MM.1S (cell line): Measurements from ENCODE around the gene PIGN.

Experiments used
- DNase-seq: peaks from one replicate; pipeline ENCODE4 v3.0.0-alpha.2; 2015
- H2AFZ ChIP-seq: fragments of 300-600 bp; sonication (generic); 2 replicates; pipeline ENCODE4 v1.6.0; 2016; ENCODE audit warnings: antibody characterized with exemption, low read length
- H3F3A ChIP-seq: fragments of 300-600 bp; sonication (generic); 2 replicates; pipeline ENCODE4 v1.6.1; 2016; ENCODE audit warnings: mild to moderate bottlenecking, antibody characterized with exemption, low read length, moderate library complexity, mixed read lengths; ENCODE audit not compliant: insufficient read depth
- H3K27ac ChIP-seq: fragments of 300-600 bp; sonication (generic); 2 replicates; pipeline ENCODE4 v1.5.1; 2016; ENCODE audit warnings: mild to moderate bottlenecking, low read length
- H3K27me3 ChIP-seq: fragments of 300-600 bp; sonication (generic); replicated peaks from 2 replicates; pipeline ENCODE4 v1.6.0; 2016; ENCODE audit warnings: low read length; ENCODE audit not compliant: insufficient read depth
- H3K36me3 ChIP-seq: fragments of 300-600 bp; sonication (generic); replicated peaks from 2 replicates; pipeline ENCODE4 v1.6.1; 2016; ENCODE audit warnings: mild to moderate bottlenecking, low read length, mixed read lengths; ENCODE audit not compliant: insufficient read depth
- H3K4me1 ChIP-seq: fragments of 300-600 bp; sonication (generic); 2 replicates; pipeline ENCODE4 v1.6.1; 2016; ENCODE audit warnings: low read length, mixed read lengths
- H3K4me2 ChIP-seq: fragments of 300-600 bp; sonication (generic); 2 replicates; pipeline ENCODE4 v1.6.0; 2016; ENCODE audit warnings: low read depth, low read length
- H3K4me3 ChIP-seq: fragments of 300-600 bp; sonication (generic); 2 replicates; pipeline ENCODE4 v1.5.1; 2016; ENCODE audit warnings: low read length, mixed read lengths
- H3K79me2 ChIP-seq: fragments of 300-600 bp; sonication (generic); 2 replicates; pipeline ENCODE4 v1.6.1; 2016; ENCODE audit warnings: mixed run types, low read length, mixed read lengths
- H3K9ac ChIP-seq: fragments of 300-600 bp; sonication (generic); 2 replicates; pipeline ENCODE4 v1.6.1; 2016; ENCODE audit warnings: low read length, mixed read lengths
- H3K9me2 ChIP-seq: fragments of 300-600 bp; sonication (generic); replicated peaks from 2 replicates; pipeline ENCODE4 v1.6.1; 2016; ENCODE audit warnings: mild to moderate bottlenecking, low read length, mixed read lengths; ENCODE audit not compliant: insufficient read depth
- H3K9me3 ChIP-seq: fragments of 300-600 bp; sonication (generic); replicated peaks from 2 replicates; pipeline ENCODE4 v1.6.1; 2016; ENCODE audit warnings: mild to moderate bottlenecking, low read length, mixed read lengths; ENCODE audit not compliant: insufficient read depth
- H4K20me1 ChIP-seq: fragments of 300-600 bp; sonication (generic); 2 replicates; pipeline ENCODE4 v1.6.1; 2016; ENCODE audit warnings: mild to moderate bottlenecking, low read length, moderate library complexity, mixed read lengths; ENCODE audit not compliant: insufficient read depth
- CTCF ChIP-seq: fragments of 300-600 bp; sonication (generic); IDR thresholded peaks from 2 replicates; pipeline ENCODE4 v1.5.1; 2016; ENCODE audit warnings: antibody characterized with exemption, low read length, mixed read lengths
- EZH2 ChIP-seq: fragments of 300-600 bp; sonication (generic); optimal IDR thresholded peaks from 2 replicates; pipeline ENCODE3; 2017; ENCODE audit warnings: low read depth, mild to moderate bottlenecking, antibody characterized with exemption, low read length, mixed read lengths
- EZH2phosphoT487 ChIP-seq: fragments of 300-600 bp; sonication (generic); IDR thresholded peaks from 2 replicates; pipeline ENCODE4 v1.6.1; 2018; ENCODE audit warnings: antibody characterized with exemption, low read length

The PIGN gene

GRCh38 chr18:62018034-62018758 lies 168.7 kb downstream of the PIGN start:
- H3K4me2 ChIP-seq: no peak overlapping the region
- H3K9ac ChIP-seq: no peak overlapping the region
- no peak overlapping the region for H3K27ac ChIP-seq
- H3K9me2 ChIP-seq: no peaks in the 10 kb centered on the region
- H2AFZ ChIP-seq: no peak overlapping the region
- H3K4me1 ChIP-seq: no peaks in the 10 kb centered on the region
- no peaks in the 10 kb centered on the region for H3K9me3 ChIP-seq
- TF ChIP-seq EZH2phosphoT487 (no peak), EZH2 (no peak), CTCF (no peak)
- H3F3A ChIP-seq: no peaks in the 10 kb centered on the region
- no peaks in the 10 kb centered on the region for H4K20me1 ChIP-seq
- H3K27me3 ChIP-seq: no peaks in the 10 kb centered on the region
- no peaks in the 10 kb centered on the region for H3K36me3 ChIP-seq
- no peak for DNase-seq
- no peaks in the 10 kb centered on the region for H3K79me2 ChIP-seq
- no peak overlapping the region for H3K4me3 ChIP-seq

GRCh38 chr18:62017618-62018017 lies 169.2 kb downstream of the PIGN start:
- Histone ChIP-seq H4K20me1 (no peaks in the 10 kb centered on the region), H3K36me3 (no peaks in the 10 kb centered on the region), H3K9ac (no peak overlapping the region), H3K4me3 (no peak overlapping the region), H3K9me3 (no peaks in the 10 kb centered on the region), H3F3A (no peaks in the 10 kb centered on the region), H3K27ac (no peak overlapping the region), H2AFZ (no peak overlapping the region), H3K9me2 (no peaks in the 10 kb centered on the region), H3K79me2 (no peaks in the 10 kb centered on the region), H3K27me3 (no peaks in the 10 kb centered on the region), H3K4me1 (no peaks in the 10 kb centered on the region), H3K4me2 (no peak overlapping the region)
- TF ChIP-seq EZH2 (no peak), CTCF (no peak), EZH2phosphoT487 (no peak)
- DNase-seq: no peak

- no peak overlapping the region for H3K4me2 ChIP-seq
- no peaks in the 10 kb centered on the region for H3K9me2 ChIP-seq
- no peak overlapping the region for H3K4me3 ChIP-seq
- no peak overlapping the region for H2AFZ ChIP-seq
- H3K27ac ChIP-seq: no peak overlapping the region
- no peak for DNase-seq
- TF ChIP-seq CTCF (no peak), EZH2 (no peak), EZH2phosphoT487 (no peak)
- no peaks in the 10 kb centered on the region for H3F3A ChIP-seq
- H4K20me1 ChIP-seq: no peaks in the 10 kb centered on the region
- no peaks in the 10 kb centered on the region for H3K79me2 ChIP-seq
- H3K36me3 ChIP-seq: no peaks in the 10 kb centered on the region
- H3K9me3 ChIP-seq: no peaks in the 10 kb centered on the region
- no peak overlapping the region for H3K9ac ChIP-seq
- no peaks in the 10 kb centered on the region for H3K4me1 ChIP-seq
- no peaks in the 10 kb centered on the region for H3K27me3 ChIP-seq
Observed at GRCh38 chr18:62011416-62011815, 175.4 kb downstream of the PIGN start.
